ENCODE measurements around the gene KCNMA1.

KCNMA1 gene

GRCh38 chr10:77631241-77631640 lies 6.4 kb downstream of the KCNMA1 start:
- DNase-seq = no peak

GRCh38 chr10:77630507-77630848 lies 7.1 kb downstream of the KCNMA1 start:
- DNase-seq = no peak

- peak; percentile 73 for DNase-seq
Measured at GRCh38 chr10:77629775-77630506, 7.7 kb downstream of the KCNMA1 start.

- no peak for DNase-seq
Measured at GRCh38 chr10:77628906-77629730, 8.5 kb downstream of the KCNMA1 start.

- no peak for DNase-seq
Measured at GRCh38 chr10:77626266-77626935, 11.2 kb downstream of the KCNMA1 start.

- DNase-seq = peak; percentile 95
Measured at GRCh38 chr10:77625379-77625778, 12.2 kb downstream of the KCNMA1 start.

- DNase-seq = peak; percentile 91
Measured at GRCh38 chr10:77622889-77623291, 14.7 kb downstream of the KCNMA1 start.

- DNase-seq = peak; percentile 57
Measured at GRCh38 chr10:77620731-77621130, 16.9 kb downstream of the KCNMA1 start.

- DNase-seq = no peak
Measured at GRCh38 chr10:77619964-77620703, 17.5 kb downstream of the KCNMA1 start.

GRCh38 chr10:77618117-77618516 lies 19.5 kb downstream of the KCNMA1 start:
- DNase-seq = no peak

GRCh38 chr10:77616766-77617165 lies 20.8 kb downstream of the KCNMA1 start:
- DNase-seq = no peak

GRCh38 chr10:77614778-77615625 lies 22.6 kb downstream of the KCNMA1 start:
- DNase-seq = no peak

GRCh38 chr10:77613476-77614130 lies 24.0 kb downstream of the KCNMA1 start:
- DNase-seq = no peak

GRCh38 chr10:77611670-77612069 lies 25.9 kb downstream of the KCNMA1 start:
- DNase-seq = no peak

- DNase-seq = no peak
Measured at GRCh38 chr10:77611221-77611620, 26.4 kb downstream of the KCNMA1 start.

GRCh38 chr10:77609781-77610272 lies 27.8 kb downstream of the KCNMA1 start:
- DNase-seq = peak; percentile 69

- DNase-seq = no peak
Measured at GRCh38 chr10:77608281-77608680, 29.3 kb downstream of the KCNMA1 start.

GRCh38 chr10:77606751-77607150 lies 30.9 kb downstream of the KCNMA1 start:
- DNase-seq = no peak

GRCh38 chr10:77605466-77605865 lies 32.1 kb downstream of the KCNMA1 start:
- DNase-seq = no peak

GRCh38 chr10:77604941-77605351 lies 32.7 kb downstream of the KCNMA1 start:
- DNase-seq = no peak

GRCh38 chr10:77604063-77604462 lies 33.5 kb downstream of the KCNMA1 start:
- DNase-seq = no peak

Measured in inflammatory macrophage treated with lipopolysaccharide for 4 hours (primary cell).